Kidney (tissue), 22 donors: ENCODE measurements around the gene HLA-G. TPM values are rescaled to one million over a fixed set of nuclear protein-coding genes. Genes with fewer than 3 reads are reported as not detected.
A peak's percentile ranks its signal among the peaks of the same experiment; 100 is the strongest.
"Not testable (repeated sequence)": the region's sequence is repeated elsewhere in the genome, so short reads cannot be mapped to it uniquely, and the experiment has no call there.

ENCODE experiments used
- DNase-seq, 5 donors: peaks; one replicate each; pipeline ENCODE4 v3.0.0-alpha.2; 2013 to 2020
- FAIRE-seq: peaks from 2 replicates; lab custom pipeline; 2012; peaks lifted over from hg19 to GRCh38; lab: Jason Lieb, UNC
- H3K27ac ChIP-seq, 2 donors: one replicate each; pipeline ENCODE4 v1.7.0; 2013; ENCODE audit warnings: low read depth in 2 of 2, low read length in 2 of 2, inconsistent platforms in 1 of 2
- H3K27me3 ChIP-seq: one replicate; pipeline ENCODE4 v1.7.1; 2013; ENCODE audit warnings: low read length, inconsistent platforms; ENCODE audit not compliant: control insufficient read depth, insufficient read depth
- H3K36me3 ChIP-seq, 3 donors: one replicate each; pipeline versions ENCODE4 v1.7.0 to v1.7.1; 2013; ENCODE audit warnings: low read length in 3 of 3, control low read depth in 1 of 3, inconsistent platforms in 1 of 3; ENCODE audit not compliant: insufficient read depth in 3 of 3, control insufficient read depth in 2 of 3
- H3K4me1 ChIP-seq, 3 donors: one replicate each; pipeline versions ENCODE4 v1.7.0 to v1.7.1; 2013; ENCODE audit warnings: low read length in 3 of 3, inconsistent platforms in 1 of 3, low read depth in 1 of 3; ENCODE audit not compliant: control insufficient read depth in 2 of 3, insufficient read depth in 2 of 3
- H3K4me3 ChIP-seq, 3 donors: one replicate each; pipeline versions ENCODE4 v1.7.0 to v1.8.1; 2013; ENCODE audit warnings: low read length in 3 of 3, control low read depth in 1 of 3, inconsistent platforms in 1 of 3
- H3K9ac ChIP-seq, 3 donors: one replicate each; pipeline versions ENCODE4 v1.7.0 to v1.7.1; 2013; ENCODE audit warnings: low read length in 3 of 3, control low read depth in 1 of 3, inconsistent platforms in 1 of 3
- H3K9me3 ChIP-seq, 3 donors: one replicate each; pipeline versions ENCODE4 v1.7.0 to v1.7.1; 2013; ENCODE audit warnings: low read length in 3 of 3, control low read depth in 1 of 3, inconsistent platforms in 1 of 3; ENCODE audit not compliant: control insufficient read depth in 2 of 3, insufficient read depth in 1 of 3
- intact Hi-C: fragments of 100-400 bp; cut with DNase I; formaldehyde crosslinking; loops from one replicate; pipeline ENCODE4 v1.11.1; 2022
- long read RNA-seq, 10 donors: library from polyadenylated mRNA in 1 of 10; unstranded in 1 of 10; transcript quantifications; one replicate each; pipeline ENCODE4 v2.0.0 and lab custom pipeline, GENCODE V29; 2021 to 2026
- polyA plus RNA-seq: library from polyadenylated mRNA; stranded (reverse); fragments of 350-450 nt; fragmentation: Illumina TruSeq; extraction: RNeasy Lipid Tissue Mini Kit (QIAGEN cat#74804); gene quantifications from one replicate; pipeline ENCODE4 v1.2.3, GENCODE V29; 2014; ENCODE audit warnings: low read depth, low replicate concordance; ENCODE audit not compliant: insufficient read depth
- total RNA-seq: library from RNA; stranded (reverse); fragmentation: NEBNext Ultra II Directional; extraction: Animal tissue kit (Norgen Biotek cat#: 25700); gene quantifications from one replicate; pipeline ENCODE4 v1.2.1, GENCODE V29; 2021
- TF ChIP-seq, protein P1 (sequence below): IDR thresholded peaks from 3 replicates; pipeline ENCODE4 v1.5.1; 2012; ENCODE audit warnings: mild to moderate bottlenecking, moderate library complexity, borderline replicate concordance; ENCODE audit not compliant: insufficient read depth; ENCODE audit errors: extremely low read depth
- donor health status: control.
- donor health status: control.
- donor health status: control.
- donor health status: control.
- donor health status: control.
- donor health status: DM: yes; HTN: yes; CAD: no.
- donor health status: Normal renal cell carcinoma (clear cell type).

HLA-G gene
- total RNA-seq (0.35 TPM), polyA plus RNA-seq (0.37 TPM)
- long read RNA-seq, donor 1 = 0 reads
- long read RNA-seq, donor 2 = 0 reads
- long read RNA-seq, donor 3 = 0 reads
- long read RNA-seq, donor 4 = 0 reads
- long read RNA-seq, donor 5 = 0 reads
- long read RNA-seq, donor 6 = 0 reads
- long read RNA-seq, donor 7 = 0 reads
- long read RNA-seq, donor 8 = 0 reads
- long read RNA-seq, donor 9 = 0 reads
- long read RNA-seq, donor 10 = 0 reads

DNA sequence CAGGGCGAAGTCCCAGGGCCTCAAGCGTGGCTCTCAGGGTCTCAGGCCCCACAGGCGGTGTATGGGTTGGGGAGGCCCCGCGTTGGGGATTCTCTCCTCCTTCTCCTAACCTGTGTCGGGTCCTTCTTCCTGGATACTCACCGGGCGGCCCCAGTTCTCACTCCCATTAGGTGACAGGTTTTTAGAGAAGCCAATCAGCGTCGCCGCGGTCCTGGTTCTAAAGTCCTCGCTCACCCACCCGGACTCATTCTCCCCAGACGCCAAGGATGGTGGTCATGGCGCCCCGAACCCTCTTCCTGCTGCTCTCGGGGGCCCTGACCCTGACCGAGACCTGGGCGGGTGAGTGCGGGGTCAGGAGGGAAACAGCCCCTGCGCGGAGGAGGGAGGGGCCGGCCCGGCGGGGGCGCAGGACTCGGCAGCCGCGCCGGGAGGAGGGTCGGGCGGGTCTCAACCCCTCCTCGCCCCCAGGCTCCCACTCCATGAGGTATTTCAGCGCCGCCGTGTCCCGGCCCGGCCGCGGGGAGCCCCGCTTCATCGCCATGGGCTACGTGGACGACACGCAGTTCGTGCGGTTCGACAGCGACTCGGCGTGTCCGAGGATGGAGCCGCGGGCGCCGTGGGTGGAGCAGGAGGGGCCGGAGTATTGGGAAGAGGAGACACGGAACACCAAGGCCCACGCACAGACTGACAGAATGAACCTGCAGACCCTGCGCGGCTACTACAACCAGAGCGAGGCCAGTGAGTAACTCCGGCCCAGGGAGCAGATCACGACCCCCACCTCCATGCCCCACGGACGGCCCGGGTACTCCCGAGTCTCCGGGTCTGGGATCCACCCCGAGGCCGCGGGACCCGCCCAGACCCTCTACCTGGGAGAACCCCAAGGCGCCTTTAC, at the start of gene HLA-G:
TSS of gene HLA-G (plus strand) at position 247 of the 892 bp plus-strand sequence. CDS start at position 267, 20 bp downstream.
- H3K27ac ChIP-seq = no peak within 1 kb of the TSS
- H3K9me3 ChIP-seq = no peaks in the 10 kb centered on the region
- no peak within 1 kb of the TSS for H3K9ac ChIP-seq
- H3K4me3 ChIP-seq = peak within 1 kb of the TSS in 1 of 3 donors; percentile 37
- intact Hi-C loops = no loop called here
- H3K27me3 ChIP-seq = peaks cover 21% of the 10 kb centered on the region
- TF ChIP-seq, protein P1, sequence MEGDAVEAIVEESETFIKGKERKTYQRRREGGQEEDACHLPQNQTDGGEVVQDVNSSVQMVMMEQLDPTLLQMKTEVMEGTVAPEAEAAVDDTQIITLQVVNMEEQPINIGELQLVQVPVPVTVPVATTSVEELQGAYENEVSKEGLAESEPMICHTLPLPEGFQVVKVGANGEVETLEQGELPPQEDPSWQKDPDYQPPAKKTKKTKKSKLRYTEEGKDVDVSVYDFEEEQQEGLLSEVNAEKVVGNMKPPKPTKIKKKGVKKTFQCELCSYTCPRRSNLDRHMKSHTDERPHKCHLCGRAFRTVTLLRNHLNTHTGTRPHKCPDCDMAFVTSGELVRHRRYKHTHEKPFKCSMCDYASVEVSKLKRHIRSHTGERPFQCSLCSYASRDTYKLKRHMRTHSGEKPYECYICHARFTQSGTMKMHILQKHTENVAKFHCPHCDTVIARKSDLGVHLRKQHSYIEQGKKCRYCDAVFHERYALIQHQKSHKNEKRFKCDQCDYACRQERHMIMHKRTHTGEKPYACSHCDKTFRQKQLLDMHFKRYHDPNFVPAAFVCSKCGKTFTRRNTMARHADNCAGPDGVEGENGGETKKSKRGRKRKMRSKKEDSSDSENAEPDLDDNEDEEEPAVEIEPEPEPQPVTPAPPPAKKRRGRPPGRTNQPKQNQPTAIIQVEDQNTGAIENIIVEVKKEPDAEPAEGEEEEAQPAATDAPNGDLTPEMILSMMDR = no peak
- DNase-seq = peak in 1 of 5 donors; percentile 73
- H3K36me3 ChIP-seq = no peaks in the 10 kb centered on the region
- peaks cover 0 to 2% (median 0%) of the 10 kb centered on the region in 3 donors for H3K4me1 ChIP-seq
- FAIRE-seq = no peak

DNA sequence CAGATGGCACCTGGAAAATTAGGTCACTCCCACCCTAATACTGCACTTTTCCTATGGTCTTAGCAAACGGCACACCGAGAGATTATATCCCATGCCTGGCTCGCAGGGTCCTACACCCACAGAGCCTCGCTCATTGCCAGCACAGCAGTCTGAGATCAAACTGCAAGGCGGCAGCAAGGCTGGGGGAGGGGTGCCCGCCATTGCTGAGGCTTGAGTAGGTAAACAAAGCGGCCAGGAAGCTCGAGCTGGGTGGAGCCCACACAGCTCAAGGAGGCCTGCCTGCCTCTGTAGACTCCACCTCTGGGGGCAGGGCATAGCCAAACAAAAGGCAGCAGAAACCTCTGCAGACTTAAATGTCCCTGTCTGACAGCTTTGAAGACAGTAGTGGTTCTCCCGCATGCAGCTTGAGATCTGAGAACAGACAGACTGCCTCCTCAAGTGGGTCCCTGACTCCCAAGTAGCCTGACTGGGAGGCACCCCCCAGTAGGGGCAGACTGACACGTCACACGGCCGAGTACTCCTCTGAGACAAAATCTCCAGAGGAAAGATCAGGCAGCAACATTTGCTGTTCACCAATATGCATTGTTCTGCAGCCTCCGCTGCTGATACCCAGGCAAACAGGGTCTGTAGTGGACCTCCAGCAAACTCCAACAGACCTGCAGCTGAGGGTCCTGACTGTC, 47.5 kb upstream of the HLA-G start:
- intact Hi-C loops, H3K27ac ChIP-seq, FAIRE-seq, H3K9ac ChIP-seq, H3K4me1 ChIP-seq, H3K9me3 ChIP-seq, DNase-seq, H3K27me3 ChIP-seq, H3K36me3 ChIP-seq, H3K4me3 ChIP-seq: not testable (repeated sequence)

DNA sequence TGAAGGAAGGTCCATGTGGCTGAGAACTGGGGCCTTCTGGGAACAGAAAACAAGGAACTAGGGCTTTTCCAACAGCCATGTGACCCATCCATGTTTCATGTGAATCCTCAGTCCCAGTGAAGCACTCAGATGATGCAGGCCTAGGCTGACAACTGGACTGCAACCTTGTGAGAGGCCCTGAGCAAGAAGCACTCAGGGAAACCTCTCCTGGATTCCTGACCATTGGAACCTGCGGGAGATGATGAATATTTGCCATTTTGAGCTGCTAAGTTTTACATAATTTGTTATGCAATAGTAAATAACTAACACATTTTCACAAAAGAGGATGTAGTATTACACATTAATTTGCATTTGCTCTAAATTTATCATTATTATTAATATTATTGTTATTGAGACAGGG, 38.4 kb upstream of the HLA-G start:
- TF ChIP-seq, protein P1 = no peak
- Histone ChIP-seq H3K27ac (no peak overlapping the region), H3K4me1 (no peaks in the 10 kb centered on the region), H3K36me3 (no peaks in the 10 kb centered on the region), H3K9ac (no peak overlapping the region), H3K9me3 (no peaks in the 10 kb centered on the region), H3K27me3 (peaks cover 22% of the 10 kb centered on the region), H3K4me3 (no peak overlapping the region)
- intact Hi-C loops = no loop called here
- no peak for DNase-seq
- no peak for FAIRE-seq
